DMS79 (cell line): ENCODE measurements around the gene SEMA5B.

Experiments used
- DNase-seq: peaks from one replicate; lab custom pipeline; 2025; lab: John Stamatoyannopoulos, UW

Gene SEMA5B, protein sequence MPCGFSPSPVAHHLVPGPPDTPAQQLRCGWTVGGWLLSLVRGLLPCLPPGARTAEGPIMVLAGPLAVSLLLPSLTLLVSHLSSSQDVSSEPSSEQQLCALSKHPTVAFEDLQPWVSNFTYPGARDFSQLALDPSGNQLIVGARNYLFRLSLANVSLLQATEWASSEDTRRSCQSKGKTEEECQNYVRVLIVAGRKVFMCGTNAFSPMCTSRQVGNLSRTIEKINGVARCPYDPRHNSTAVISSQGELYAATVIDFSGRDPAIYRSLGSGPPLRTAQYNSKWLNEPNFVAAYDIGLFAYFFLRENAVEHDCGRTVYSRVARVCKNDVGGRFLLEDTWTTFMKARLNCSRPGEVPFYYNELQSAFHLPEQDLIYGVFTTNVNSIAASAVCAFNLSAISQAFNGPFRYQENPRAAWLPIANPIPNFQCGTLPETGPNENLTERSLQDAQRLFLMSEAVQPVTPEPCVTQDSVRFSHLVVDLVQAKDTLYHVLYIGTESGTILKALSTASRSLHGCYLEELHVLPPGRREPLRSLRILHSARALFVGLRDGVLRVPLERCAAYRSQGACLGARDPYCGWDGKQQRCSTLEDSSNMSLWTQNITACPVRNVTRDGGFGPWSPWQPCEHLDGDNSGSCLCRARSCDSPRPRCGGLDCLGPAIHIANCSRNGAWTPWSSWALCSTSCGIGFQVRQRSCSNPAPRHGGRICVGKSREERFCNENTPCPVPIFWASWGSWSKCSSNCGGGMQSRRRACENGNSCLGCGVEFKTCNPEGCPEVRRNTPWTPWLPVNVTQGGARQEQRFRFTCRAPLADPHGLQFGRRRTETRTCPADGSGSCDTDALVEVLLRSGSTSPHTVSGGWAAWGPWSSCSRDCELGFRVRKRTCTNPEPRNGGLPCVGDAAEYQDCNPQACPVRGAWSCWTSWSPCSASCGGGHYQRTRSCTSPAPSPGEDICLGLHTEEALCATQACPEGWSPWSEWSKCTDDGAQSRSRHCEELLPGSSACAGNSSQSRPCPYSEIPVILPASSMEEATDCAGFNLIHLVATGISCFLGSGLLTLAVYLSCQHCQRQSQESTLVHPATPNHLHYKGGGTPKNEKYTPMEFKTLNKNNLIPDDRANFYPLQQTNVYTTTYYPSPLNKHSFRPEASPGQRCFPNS

GRCh38 chr3:123027292-123028232 lies at the start of gene SEMA5B:
TSS of gene SEMA5B (minus strand) at chr3:123027763. CDS start at chr3:122961263, 66,500 bp downstream.
- peak; percentile 38 for DNase-seq

DNA sequence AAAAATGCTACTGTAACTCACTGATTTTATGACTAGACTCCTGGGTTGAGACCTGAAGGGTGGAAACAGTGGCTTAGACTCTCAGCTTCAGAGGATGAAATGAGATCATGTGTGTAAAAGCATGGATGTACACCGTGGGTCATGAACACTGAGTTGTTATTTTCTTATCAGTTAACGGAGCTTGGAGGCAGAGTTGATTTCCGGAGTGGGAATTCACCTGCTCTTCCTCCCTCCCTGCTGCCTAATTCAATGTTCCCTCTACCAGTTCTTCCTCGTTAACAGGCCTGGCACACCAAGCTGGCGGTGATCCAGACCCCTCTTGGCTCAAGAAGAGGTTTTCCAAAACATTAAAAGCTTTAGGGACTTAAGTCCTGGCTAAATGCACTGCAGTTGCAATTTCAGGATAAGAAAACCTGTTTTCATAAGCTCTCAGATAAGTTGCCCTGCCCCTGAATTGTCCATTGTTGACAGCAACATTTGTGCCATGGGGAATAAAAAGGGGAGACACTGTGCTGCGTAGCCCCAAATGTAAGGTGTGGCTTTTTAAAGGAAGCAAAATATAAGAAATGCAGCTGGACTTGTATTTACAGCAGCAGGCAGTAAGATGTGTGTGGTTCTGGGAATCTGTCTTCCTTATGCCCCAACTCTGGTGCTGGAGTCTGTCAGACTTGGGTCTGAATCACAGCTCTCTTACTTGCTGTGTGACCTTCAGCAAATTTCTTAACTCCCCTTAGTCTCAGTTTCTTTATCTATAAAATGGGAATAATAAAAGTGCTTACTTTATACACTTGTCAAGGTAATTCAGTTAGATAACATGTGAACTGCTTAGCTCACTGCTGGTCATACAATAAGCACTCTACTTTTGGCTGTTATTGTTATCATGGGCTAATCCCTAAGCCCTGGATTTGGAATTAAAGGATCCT lies 49.2 kb upstream of the SEMA5B start:
- peak; percentile 90 for DNase-seq

DNA sequence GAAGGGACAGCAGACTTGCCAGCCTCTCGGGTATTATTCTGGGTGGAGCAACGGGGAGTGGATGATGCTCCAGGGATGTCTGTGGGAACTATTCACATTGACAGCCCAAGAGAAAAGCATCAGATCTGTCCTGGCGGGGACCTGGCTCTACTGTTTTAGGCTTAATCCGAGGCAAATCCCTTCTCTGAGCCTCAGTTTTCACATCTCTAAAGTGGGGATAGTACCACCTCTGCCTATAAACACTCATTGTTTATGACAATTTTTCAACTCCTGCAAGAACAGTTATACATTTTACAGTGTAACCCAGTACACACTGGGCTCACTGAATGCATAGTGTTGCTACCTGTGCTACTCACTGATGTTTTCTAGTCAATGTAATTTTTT lies 48.5 kb upstream of the SEMA5B start:
- DNase-seq: no peak

DNA sequence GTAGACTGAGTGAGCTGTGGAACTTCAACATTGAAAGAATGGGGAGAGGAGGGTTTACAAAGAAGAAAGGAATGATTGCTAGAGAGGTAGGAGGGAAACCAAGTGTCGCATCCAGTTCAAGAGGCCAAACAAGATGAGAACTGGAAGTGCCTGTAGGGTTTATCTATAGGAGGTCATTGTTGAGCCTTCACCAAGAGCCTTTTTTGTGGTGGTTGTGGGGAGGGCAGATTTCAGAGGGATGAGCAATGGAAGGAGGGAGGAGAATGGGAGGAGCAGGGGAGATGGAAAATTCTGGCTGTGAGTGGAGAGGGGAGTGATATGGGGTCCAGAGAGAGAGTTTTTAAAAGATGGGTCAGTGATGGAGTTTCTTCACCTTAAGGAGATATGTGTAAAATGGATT lies 47.8 kb upstream of the SEMA5B start:
- no peak for DNase-seq

- DNase-seq: peak; percentile 57
Measured at GRCh38 chr3:123072564-123072963, 45.0 kb upstream of the SEMA5B start.

- DNase-seq: no peak
Measured at GRCh38 chr3:123072152-123072551, 44.6 kb upstream of the SEMA5B start.

GRCh38 chr3:123071581-123071980 lies 44.0 kb upstream of the SEMA5B start:
- no peak for DNase-seq

- peak; percentile 59 for DNase-seq
Measured at GRCh38 chr3:123071146-123071545, 43.6 kb upstream of the SEMA5B start.

DNA sequence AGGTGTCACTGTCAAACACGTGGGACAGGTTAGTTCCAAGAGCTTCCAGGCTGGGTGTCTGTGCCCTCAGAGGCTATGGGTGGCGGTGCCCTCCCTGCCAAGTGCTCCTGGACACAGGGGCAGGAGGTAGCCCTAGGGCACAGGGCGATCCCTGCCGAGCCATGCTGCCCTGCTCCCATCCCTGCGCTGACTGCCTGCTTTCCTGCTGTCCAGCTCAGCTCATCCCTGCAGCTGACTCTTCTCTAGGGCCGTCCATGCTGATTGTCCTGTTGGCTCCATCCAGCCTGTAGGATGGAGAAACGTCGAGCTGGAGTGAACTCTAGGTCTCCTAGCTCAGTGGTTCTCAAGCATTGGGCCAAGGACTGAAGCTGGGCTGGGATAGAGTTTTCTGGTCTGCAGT lies 42.9 kb upstream of the SEMA5B start:
- DNase-seq: no peak

- no peak for DNase-seq
Measured at GRCh38 chr3:123068601-123069381, 41.2 kb upstream of the SEMA5B start.

DNA sequence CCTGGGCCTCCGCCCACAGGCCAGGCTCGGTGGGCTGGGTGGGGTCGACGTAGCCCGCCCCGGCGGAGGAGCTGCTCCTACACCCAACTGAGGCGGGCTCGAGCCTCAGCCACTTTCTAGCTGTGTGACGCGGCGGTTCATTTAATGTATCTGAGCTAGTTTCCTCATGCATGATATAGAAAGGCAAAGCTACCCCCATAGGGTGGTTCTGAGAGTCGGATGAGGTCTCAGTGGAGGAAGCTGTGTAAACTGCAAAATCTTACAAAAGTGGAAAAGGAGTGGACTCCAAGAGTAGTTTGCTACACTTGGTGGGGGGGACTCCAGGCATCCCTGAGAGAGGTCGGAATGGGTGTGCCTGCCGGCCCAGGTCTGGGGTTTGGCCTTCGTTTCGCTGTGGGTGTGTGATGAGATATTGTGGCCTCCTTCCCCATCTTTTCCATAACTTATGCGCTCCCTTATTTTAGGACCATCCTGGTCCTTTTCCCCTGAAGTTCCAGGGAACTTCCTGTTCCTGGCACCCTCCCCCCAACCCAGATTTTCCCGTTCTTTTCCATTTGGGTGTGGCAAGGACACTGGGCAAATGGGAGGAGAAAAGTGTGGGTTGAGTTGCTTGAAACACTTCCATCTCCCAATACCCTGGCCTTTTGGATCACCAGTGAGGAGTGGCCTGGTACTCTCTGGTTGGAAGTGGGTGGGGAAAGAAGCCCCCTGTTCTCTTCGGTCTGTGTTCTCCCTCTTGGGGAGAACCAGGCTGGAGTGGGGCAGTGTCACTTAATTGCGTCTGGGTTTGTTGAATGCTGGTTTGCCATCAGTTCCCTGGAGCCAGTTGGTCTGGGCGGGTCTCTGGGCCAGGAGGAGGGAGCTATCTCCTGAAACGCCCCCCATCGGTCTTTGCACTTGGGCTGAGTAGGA lies 40.4 kb upstream of the SEMA5B start:
- DNase-seq: no peak

DNA sequence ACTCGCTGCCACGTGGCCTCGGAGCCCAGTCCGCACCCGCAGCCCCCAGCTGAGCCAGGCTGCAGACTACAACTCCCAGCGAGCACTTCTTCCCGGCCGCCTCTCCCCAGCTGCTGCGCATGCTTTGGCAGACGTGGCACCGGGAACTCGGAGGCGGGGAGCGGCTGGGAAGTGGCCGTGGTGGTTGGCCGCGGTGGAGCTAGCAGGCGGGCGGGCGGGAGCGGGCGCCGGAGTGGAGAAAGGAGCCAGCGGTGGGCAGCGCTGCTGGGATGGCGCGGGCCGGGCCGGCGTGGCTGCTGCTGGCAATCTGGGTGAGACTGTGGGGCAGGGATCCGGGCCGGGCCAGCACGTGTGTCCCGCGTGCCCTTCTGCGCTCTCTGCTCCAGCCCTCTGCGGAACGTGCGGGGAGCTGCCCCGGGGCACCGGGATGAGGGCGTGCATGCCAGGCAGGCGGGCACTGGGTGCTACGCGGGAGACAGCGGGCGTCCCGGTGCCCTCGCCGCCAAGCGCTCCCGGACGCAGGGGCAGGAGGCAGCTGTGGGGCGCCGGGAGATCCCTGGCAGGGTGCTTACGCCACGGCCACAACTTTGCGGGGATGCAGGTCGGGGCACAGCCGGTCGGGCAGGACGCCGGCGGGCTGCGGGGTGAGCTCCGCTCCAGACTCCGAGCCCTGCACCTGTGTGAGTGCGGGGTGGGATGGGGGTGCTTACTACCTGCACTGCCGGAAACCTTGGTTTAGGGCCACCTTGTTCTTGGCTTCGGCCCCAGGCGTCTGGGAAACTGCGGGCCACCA lies 39.5 kb upstream of the SEMA5B start, which contains the start of gene PDIA5:
TSS of gene PDIA5 (plus strand) at position 130 of the 793 bp plus-strand sequence. CDS start at position 270, 140 bp downstream.
- peak; percentile 74 for DNase-seq

GRCh38 chr3:123066599-123066895 lies 39.0 kb upstream of the SEMA5B start:
- no peak for DNase-seq

DNA sequence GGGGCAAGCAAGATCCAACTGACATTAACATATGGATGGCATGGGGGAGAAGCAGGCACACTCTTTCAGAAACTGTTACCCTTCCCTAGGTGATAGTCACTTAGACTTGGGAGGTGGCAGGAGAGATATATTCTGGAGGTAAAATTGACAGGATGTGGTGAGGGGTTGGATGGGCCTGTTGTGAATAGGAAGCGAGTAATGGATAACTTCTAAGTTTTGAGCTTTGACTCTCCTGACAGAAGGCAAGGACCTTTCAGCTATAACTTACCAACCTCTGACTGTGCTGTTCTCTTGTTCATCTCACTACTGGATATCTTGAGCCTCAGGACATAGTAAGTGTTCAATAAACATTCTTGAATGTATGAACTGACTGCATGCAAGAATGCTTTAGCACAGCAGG lies 37.4 kb upstream of the SEMA5B start:
- DNase-seq: no peak

- no peak for DNase-seq
Measured at GRCh38 chr3:123064506-123064905, 36.9 kb upstream of the SEMA5B start.

- DNase-seq: no peak
Measured at GRCh38 chr3:123063034-123063433, 35.5 kb upstream of the SEMA5B start.

DNA sequence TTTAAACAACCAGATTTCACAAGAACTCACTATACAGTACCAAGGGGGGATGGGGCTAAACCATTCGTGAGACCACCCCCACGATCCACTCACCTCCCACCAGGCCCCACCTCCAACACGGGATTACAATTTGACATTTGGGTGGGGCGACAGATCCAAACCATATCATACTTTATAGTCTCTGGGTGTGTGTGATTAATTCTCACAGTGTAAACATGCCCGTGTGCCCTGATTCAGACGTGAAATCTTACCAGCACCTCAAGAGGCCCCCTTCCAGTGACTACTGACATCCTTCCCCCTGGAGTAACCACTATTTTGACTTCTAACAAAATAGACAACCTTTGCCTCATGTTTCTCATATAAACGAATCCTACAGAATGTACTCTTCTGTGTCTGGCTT lies 34.3 kb upstream of the SEMA5B start:
- DNase-seq: no peak

GRCh38 chr3:123060054-123060453 lies 32.5 kb upstream of the SEMA5B start:
- DNase-seq: no peak
